ENCODE data around the gene PROZ.
A peak's percentile ranks its signal among the peaks of the same experiment; 100 is the strongest.
"Not testable (repeated sequence)": the region's sequence is repeated elsewhere in the genome, so short reads cannot be mapped to it uniquely, and the experiment has no call there.

Gene PROZ

DNA sequence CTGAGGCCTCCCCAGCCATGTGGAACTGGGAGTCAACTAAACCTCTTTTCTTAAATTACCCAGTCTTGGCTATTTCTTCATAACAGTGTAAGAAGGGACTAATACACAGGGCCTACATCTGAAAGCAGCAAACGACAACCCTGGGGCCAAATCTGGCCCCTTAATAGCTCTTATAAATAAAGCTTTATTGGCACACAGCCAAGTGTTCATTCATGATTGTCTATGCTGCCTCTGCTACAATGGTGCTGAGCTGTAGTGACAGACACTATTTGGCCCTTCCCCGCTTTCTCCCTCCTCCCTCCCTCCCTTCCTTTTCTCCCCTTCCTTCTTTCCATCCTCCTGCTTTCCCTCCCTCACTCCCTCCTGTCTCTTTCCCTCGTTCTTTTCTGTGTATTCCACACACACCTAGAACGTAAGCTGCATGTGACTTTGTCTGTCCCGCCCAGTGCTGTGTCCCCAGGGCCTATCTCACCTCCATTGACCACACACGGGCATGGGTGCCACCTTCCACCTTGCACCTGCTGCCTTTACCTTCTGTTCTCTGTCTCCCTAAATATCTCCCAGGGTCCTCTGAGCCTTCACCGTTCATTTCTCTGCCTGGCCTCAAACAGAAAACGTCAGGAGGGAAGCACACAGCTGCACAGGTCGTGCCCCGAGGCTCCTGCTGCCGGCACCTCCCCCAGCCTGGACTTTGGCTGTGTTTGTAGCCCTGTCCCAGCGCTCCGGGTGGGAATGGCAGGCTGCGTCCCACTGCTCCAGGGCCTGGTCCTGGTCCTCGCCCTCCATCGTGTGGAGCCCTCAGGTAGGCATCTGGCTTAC, at the start of gene PROZ:
Gene PROZ (plus strand): TSS at position 720 of the 819 bp plus-strand sequence. CDS start 13 bp downstream, at position 733.
- CTCF ChIA-PET = no interaction called here
- Mint-ChIP-seq H3K4me3 (no peak within 1 kb of the TSS), H3K9me3 (peaks cover 17% of the 10 kb centered on the region)

GRCh38 chr13:113109151-113110047, 49.0 kb upstream of the PROZ start:
- Mint-ChIP-seq H3K9me3 (no peaks in the 10 kb centered on the region), H3K4me1 (no peaks in the 10 kb centered on the region), H3K27me3 (peaks cover 38% of the 10 kb centered on the region), H3K4me3 (no peak overlapping the region), H3K27ac (no peak overlapping the region), H3K36me3 (peaks cover 3% of the 10 kb centered on the region)
- CTCF ChIA-PET = interaction anchor here (1.1 kb wide), 1 partner anchor 167 kb away, joined by 3 read pairs; no protein-coding TSS in a partner anchor
- DNase-seq = no peak

More for the DNA sequence above, at the start of gene PROZ:
- no peak for DNase-seq
- Mint-ChIP-seq H3K36me3 (peaks cover 11% of the 10 kb centered on the region), H3K27ac (no peak within 1 kb of the TSS), H3K4me1 (peaks cover 40% of the 10 kb centered on the region), H3K27me3 (peaks cover 22% of the 10 kb centered on the region)

- peaks cover 31% of the 10 kb centered on the region for H3K27me3 Mint-ChIP-seq
- H3K4me3 Mint-ChIP-seq = no peak overlapping the region
- peak; percentile 41 for DNase-seq
- CTCF ChIA-PET = interaction anchor here (1.1 kb wide), 1 partner anchor 167 kb away, joined by 3 read pairs; no protein-coding TSS in a partner anchor
- H3K9me3 Mint-ChIP-seq = no peaks in the 10 kb centered on the region
- no peak overlapping the region for H3K27ac Mint-ChIP-seq
- H3K4me1 Mint-ChIP-seq = no peaks in the 10 kb centered on the region
- H3K36me3 Mint-ChIP-seq = peaks cover 3% of the 10 kb centered on the region
These were observed 48.2 kb upstream of the PROZ start for GRCh38 chr13:113110048-113110851.

DNA sequence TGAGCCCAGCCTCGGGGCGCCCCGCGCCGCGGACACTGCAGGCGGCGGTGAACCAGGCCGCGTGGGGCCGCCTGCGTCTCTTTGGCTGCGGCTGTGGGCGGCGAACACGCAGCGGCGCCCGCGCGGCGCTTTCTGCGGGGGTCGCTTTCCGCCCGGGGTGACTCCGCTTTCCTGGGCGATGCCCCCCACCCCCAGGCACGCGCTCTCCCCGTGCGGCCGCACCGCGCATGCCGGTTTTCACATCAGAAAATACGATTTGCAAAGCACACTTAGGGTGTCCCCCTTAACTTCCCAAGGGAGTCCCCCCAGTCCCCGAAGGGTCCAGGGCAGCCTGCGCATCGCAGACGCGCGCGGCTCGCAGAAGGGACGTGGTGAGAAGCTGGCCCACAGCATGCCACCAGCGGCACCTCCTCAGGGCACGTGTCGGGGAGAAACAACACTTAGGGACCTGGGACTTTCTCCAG, 47.6 kb upstream of the PROZ start:
- H3K4me1 Mint-ChIP-seq = no peaks in the 10 kb centered on the region
- no peak overlapping the region for H3K27ac Mint-ChIP-seq
- H3K9me3 Mint-ChIP-seq = no peaks in the 10 kb centered on the region
- no peak overlapping the region for H3K4me3 Mint-ChIP-seq
- CTCF ChIA-PET = no interaction called here
- peaks cover 3% of the 10 kb centered on the region for H3K36me3 Mint-ChIP-seq
- H3K27me3 Mint-ChIP-seq = peaks cover 31% of the 10 kb centered on the region
- DNase-seq = peak; percentile 19

DNA sequence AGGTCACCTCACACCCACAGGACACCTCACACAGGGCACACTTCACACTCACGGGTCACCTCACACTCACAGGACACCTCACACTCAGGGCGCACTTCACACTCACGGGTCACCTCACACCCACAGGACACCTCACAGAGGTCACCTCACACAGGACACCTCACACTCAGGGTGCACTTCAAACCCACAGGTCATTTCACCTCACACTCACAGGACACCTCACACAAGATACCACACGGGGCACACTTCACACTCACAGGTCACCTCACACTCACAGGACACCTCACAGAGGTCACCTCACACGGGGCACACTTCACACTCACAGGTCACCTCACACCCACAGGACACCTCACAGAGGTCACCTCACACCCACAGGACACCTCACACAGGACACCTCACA, 46.6 kb upstream of the PROZ start:
- H3K4me1 Mint-ChIP-seq, H3K27ac Mint-ChIP-seq, H3K4me3 Mint-ChIP-seq, CTCF ChIA-PET, H3K36me3 Mint-ChIP-seq, H3K9me3 Mint-ChIP-seq: not testable (repeated sequence)
- peaks cover 29% of the 10 kb centered on the region for H3K27me3 Mint-ChIP-seq
- peak; percentile 21 for DNase-seq

- CTCF ChIA-PET, H3K27ac Mint-ChIP-seq, H3K36me3 Mint-ChIP-seq, H3K4me3 Mint-ChIP-seq, H3K9me3 Mint-ChIP-seq, H3K4me1 Mint-ChIP-seq: not testable (repeated sequence)
- DNase-seq = peak; percentile 14
- H3K27me3 Mint-ChIP-seq = peaks cover 27% of the 10 kb centered on the region
These were observed 46.0 kb upstream of the PROZ start for GRCh38 chr13:113112475-113112874.

- DNase-seq = peak; percentile 22
- CTCF ChIA-PET = no interaction called here
- Mint-ChIP-seq H3K36me3 (peaks cover 3% of the 10 kb centered on the region), H3K27me3 (peaks cover 27% of the 10 kb centered on the region), H3K4me1 (no peaks in the 10 kb centered on the region), H3K4me3 (no peak overlapping the region), H3K9me3 (no peaks in the 10 kb centered on the region), H3K27ac (no peak overlapping the region)
These were observed 45.3 kb upstream of the PROZ start for GRCh38 chr13:113112893-113113845.

DNA sequence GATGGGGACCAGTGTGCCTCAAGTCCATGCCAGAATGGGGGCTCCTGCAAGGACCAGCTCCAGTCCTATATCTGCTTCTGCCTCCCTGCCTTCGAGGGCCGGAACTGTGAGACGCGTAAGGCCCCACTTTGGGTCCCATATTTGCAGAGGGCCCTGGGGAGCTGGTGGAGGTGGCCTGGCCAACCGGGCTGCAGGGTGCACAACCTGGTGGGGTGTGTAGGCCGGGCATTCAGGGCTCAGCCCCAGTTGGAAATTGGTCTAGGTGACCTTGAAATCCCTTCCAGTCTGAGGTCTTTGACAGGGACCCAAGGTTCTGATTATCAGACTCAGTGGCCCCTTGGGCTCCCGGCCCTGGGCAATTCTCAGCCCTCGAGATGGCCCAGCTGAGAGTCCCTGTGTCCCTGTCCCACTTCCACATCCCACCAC, 44.6 kb upstream of the PROZ start:
- peak; percentile 16 for DNase-seq
- H3K27ac Mint-ChIP-seq = no peak overlapping the region
- peaks cover 3% of the 10 kb centered on the region for H3K36me3 Mint-ChIP-seq
- peaks cover 24% of the 10 kb centered on the region for H3K27me3 Mint-ChIP-seq
- H3K4me3 Mint-ChIP-seq = no peak overlapping the region
- CTCF ChIA-PET = no interaction called here
- no peaks in the 10 kb centered on the region for H3K9me3 Mint-ChIP-seq
- no peaks in the 10 kb centered on the region for H3K4me1 Mint-ChIP-seq

DNA sequence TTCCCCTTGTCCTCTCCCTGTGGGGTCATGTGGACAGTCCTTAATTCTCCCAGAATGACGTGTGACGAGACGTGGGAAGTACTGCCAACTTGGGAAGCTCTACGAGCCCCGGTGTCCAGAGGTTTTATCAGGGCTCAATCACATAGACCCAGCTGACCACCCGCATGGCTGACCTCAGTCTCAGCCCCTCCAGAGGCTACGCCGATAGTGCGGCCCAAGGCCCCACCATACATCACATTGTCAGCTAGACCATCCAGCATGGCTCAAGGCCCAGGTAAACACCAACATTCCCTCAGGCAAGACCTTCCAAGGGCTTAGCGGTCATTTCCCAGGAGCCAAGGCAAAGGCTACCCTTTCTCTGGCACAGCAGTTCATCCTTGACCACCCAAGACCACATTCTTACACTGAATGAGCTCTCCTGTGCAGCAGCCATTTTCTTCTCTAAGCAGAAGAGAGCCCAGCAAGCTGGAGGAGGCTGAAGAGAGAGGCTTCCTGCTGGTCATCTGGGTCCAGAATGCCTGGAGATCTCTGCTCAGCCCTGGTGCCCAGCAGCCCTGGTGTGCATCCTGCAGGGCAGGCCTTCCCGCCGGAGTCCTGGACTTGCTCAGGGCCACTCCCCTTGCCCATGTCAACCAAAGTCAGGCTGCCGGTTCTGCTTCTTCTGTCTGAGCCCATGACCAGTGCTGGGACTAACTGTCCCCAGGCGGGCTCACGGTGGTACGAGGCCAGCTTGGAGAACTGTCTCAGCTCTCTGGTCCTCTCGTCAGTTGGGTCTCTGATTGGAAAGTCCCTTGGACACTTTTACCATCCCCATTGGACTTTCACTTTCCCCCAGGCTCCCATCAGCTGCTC, 43.7 kb upstream of the PROZ start:
- Mint-ChIP-seq H3K4me1 (no peaks in the 10 kb centered on the region), H3K27ac (no peak overlapping the region), H3K27me3 (peaks cover 20% of the 10 kb centered on the region), H3K9me3 (no peaks in the 10 kb centered on the region), H3K4me3 (no peak overlapping the region), H3K36me3 (no peaks in the 10 kb centered on the region)
- CTCF ChIA-PET = no interaction called here
- peak; percentile 14 for DNase-seq

DNA sequence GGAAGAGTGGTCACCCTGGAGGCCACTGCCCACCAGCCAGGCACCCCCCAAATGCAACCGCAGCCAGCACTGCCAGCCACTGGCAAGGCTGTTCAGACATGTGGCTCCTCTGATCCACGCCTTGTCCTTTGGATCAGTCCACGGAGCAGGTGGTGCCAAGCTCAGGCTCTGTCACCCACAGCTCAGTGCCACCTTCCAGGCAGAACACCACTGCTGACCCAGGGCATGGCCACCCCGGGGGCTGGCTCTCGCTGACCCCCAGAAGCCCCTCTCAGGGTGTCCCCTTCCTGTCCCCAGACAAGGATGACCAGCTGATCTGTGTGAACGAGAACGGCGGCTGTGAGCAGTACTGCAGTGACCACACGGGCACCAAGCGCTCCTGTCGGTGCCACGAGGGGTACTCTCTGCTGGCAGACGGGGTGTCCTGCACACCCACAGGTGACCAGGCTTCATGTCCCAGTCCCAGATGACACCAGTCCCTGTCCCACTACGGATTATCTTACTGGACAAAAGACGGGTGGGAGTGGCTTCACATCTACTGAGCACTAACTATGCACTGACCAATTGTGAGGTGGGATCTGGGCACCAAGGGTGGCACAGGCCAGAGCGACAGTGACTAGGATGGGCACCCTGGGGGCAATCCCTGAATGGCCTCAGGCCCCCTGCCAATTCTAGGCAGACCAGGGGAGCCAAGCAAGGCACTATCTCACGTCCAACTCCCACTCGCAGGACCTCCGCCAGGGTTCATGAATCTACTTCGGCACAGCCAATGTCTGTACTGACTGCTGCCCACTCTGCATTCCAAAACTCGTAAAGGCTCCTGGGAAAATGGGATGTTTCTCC, 42.9 kb upstream of the PROZ start:
- Mint-ChIP-seq H3K36me3 (no peaks in the 10 kb centered on the region), H3K27me3 (peaks cover 12% of the 10 kb centered on the region), H3K27ac (no peak overlapping the region), H3K4me1 (no peaks in the 10 kb centered on the region), H3K9me3 (no peaks in the 10 kb centered on the region), H3K4me3 (no peak overlapping the region)
- CTCF ChIA-PET = no interaction called here
- DNase-seq = peak; percentile 5

DNA sequence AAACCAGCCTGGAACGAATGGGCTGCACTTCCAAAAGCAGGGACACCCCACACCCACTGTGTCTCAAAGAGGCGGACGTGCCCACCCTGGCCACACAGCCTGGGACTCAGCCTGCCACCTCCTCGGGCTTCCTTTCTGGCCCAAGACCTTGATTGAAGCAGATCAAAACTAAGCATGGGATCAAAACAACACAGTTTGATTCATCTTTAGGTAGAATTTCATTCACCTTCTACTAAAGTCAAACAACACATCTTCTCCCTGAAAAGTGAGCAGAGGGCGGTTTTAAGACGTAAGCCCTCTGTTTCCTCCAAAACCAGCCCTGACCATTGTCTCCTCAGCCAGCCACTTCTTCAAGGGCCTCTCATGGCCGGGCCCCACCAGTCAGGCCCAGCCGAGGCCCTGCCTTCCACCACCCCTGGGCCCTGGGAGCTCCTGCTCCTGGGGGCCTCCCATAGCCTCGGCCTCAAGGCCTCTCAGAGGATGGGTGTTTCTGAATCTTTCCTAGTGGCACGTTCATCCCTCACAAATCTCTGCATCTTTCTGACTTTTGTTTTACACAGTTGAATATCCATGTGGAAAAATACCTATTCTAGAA, 42.1 kb upstream of the PROZ start:
- Mint-ChIP-seq H3K27ac (no peak overlapping the region), H3K4me3 (no peak overlapping the region), H3K4me1 (no peaks in the 10 kb centered on the region), H3K36me3 (no peaks in the 10 kb centered on the region), H3K9me3 (no peaks in the 10 kb centered on the region), H3K27me3 (peaks cover 5% of the 10 kb centered on the region)
- CTCF ChIA-PET = no interaction called here
- peak; percentile 13 for DNase-seq

Measured in activated naive CD4-positive, alpha-beta T cell treated with anti-CD3 and anti-CD28 coated beads, Interleukin-2, amount 10 ng/mL, durations not matched to agents 7 days and 5 days (primary cell).